C4-2B (cell line): ENCODE results near the gene SYNE2.
"Not testable (repeated sequence)": the region's sequence is repeated elsewhere in the genome, so short reads cannot be mapped to it uniquely, and the experiment has no call there.

Experiments used
- H3K27ac ChIP-seq: fragments of 450-650 bp; 2 replicates; pipeline ENCODE4 v1.5.1; 2017
- CTCF ChIP-seq: fragments of 450-650 bp; conservative IDR thresholded peaks from 2 replicates; pipeline ENCODE4 v1.5.1; 2017; ENCODE audit warnings: mild to moderate bottlenecking
- ZFX ChIP-seq: fragments of 450-650 bp; IDR thresholded peaks from 2 replicates; pipeline ENCODE4 v1.6.1; 2017

The SYNE2 gene

GRCh38 chr14:63867933-63868921 lies 15.4 kb downstream of the SYNE2 start:
- no peak for TF ChIP-seq CTCF
- TF ChIP-seq ZFX: no peak
- H3K27ac ChIP-seq: no peak overlapping the region

- H3K27ac ChIP-seq: not testable (repeated sequence)
Measured at GRCh38 chr14:63869940-63870752, 17.3 kb downstream of the SYNE2 start.

- not testable (repeated sequence) for H3K27ac ChIP-seq
Measured at GRCh38 chr14:63870753-63871037, 17.9 kb downstream of the SYNE2 start.

- H3K27ac ChIP-seq: no peak overlapping the region
- TF ChIP-seq ZFX: no peak
- no peak for TF ChIP-seq CTCF
Measured at GRCh38 chr14:63874223-63874622, 21.4 kb downstream of the SYNE2 start.

DNA sequence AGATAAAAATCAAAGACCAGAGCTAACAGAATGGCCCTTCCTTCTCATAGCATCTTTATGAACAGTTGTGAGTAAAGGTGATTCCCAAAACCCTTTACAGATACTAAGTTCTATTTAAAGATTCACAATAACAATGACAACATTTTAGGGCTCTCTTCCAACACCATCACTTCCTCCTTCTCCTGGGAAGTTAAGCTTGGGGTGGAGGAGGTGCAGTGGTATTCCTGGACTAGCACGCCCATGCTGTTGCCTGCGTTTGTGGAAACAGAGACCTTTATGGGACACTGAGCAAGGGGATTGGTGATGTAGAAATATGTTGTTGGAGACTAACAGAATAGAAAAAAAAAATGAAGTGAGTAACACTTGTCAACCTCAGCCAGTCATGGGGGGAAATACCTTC lies 22.5 kb downstream of the SYNE2 start:
- TF ChIP-seq CTCF (no peak), ZFX (no peak)
- H3K27ac ChIP-seq: no peak overlapping the region

GRCh38 chr14:63877550-63877939 lies 24.7 kb downstream of the SYNE2 start:
- H3K27ac ChIP-seq: no peak overlapping the region
- TF ChIP-seq CTCF: no peak

GRCh38 chr14:63878052-63878451 lies 25.2 kb downstream of the SYNE2 start:
- TF ChIP-seq ZFX (no peak), CTCF (no peak)
- no peak overlapping the region for H3K27ac ChIP-seq

GRCh38 chr14:63878792-63879191 lies 26.0 kb downstream of the SYNE2 start:
- TF ChIP-seq CTCF: no peak
- no peak overlapping the region for H3K27ac ChIP-seq
